ENCODE measurements around the gene ZNF326. TPM values are rescaled to one million over a fixed set of nuclear protein-coding genes. Genes with fewer than 3 reads are reported as not detected.
A peak's percentile ranks its signal among the peaks of the same experiment; 100 is the strongest.

Gene ZNF326
- total and polyA plus RNA-seq, 2 of the 4 experiments (the other 2 are of a cell fraction) = 4.5 to 17.0 TPM

- no peak overlapping the region for H3K4ac ChIP-seq (ENCODE audit: low read depth, low read length)
- CTCF ChIA-PET = interaction anchor here (0.6 kb wide), 1 partner anchor 31 kb away, joined by 3 read pairs; no protein-coding TSS in a partner anchor
Observed at GRCh38 chr1:89955311-89956205, 39.4 kb upstream of the ZNF326 start.

More at GRCh38 chr1:89955311-89956205, 39.4 kb upstream of the ZNF326 start:
- Histone ChIP-seq H3K56ac (ENCODE audit: extremely low read depth, insufficient read depth, low read length) (no peak overlapping the region), H3K18ac (ENCODE audit: low read depth, low read length) (no peak overlapping the region), H2BK15ac (ENCODE audit: low read depth, low read length) (peak overlapping the region; percentile 51; the same call in 2 of the 3 replicates), H2BK5ac (ENCODE audit: low read depth, low read length, poor library complexity, severe bottlenecking) (no peak overlapping the region), H3K79me1 (ENCODE audit: low read depth in 1 of 2, low read length in 2 of 2) (no peaks in the 10 kb centered on the region), H3K4me3 (ENCODE audit: insufficient read depth, low read depth, low read length) (no peak overlapping the region), H2AFZ (replicated peaks; ENCODE audit: low read length, poor library complexity) (no peak overlapping the region), H4K20me1 (ENCODE audit: insufficient read depth, low read length) (no peaks in the 10 kb centered on the region), H3K14ac (replicated peaks; ENCODE audit: low read depth, low read length) (no peak overlapping the region), H2AK9ac (replicated peaks; ENCODE audit: low read depth, low read length, poor library complexity) (no peak overlapping the region), H3K9me1 (ENCODE audit: insufficient read depth, low read length) (peaks cover 4% of the 10 kb centered on the region; the same call in 1 of the 2 replicates), H2BK20ac (ENCODE audit: low read depth, low read length) (0 out of 2 replicates have a peak overlapping the region, but pooled peaks have one; percentile 6), H2BK120ac (ENCODE audit: low read depth, low read length) (peak overlapping the region; percentile 29; the same call in 1 of the 2 replicates), H4K8ac (ENCODE audit: low read depth in 2 of 2, low read length in 2 of 2) (0 out of 4 replicates have a peak overlapping the region, but pooled peaks of 1 of the 2 experiments have one; percentile 24), H4K5ac (ENCODE audit: low read depth, low read length) (no peak overlapping the region), H3K9ac (ENCODE audit: low read depth, low read length) (no peak overlapping the region), H3K9me3 (ENCODE audit: control insufficient read depth, insufficient read depth, low read length) (no peaks in the 10 kb centered on the region), H3K27me3 (ENCODE audit: control insufficient read depth, insufficient read depth, low read length) (no peaks in the 10 kb centered on the region), H3K23ac (ENCODE audit: low read depth, low read length) (no peak overlapping the region), H3K4me2 (ENCODE audit: low read depth, low read length) (no peak overlapping the region), H4K91ac (ENCODE audit: insufficient read depth, low read depth, low read length) (no peak overlapping the region), H2AK5ac (ENCODE audit: low read depth, low read length) (no peak overlapping the region), H3K4me1 (ENCODE audit: control insufficient read depth, insufficient read depth, low read length) (peaks cover 14% of the 10 kb centered on the region), H3K36me3 (ENCODE audit: control insufficient read depth, insufficient read depth, low read length) (no peaks in the 10 kb centered on the region), H3K27ac (ENCODE audit: insufficient read depth, low read length) (no peak overlapping the region)
- intact Hi-C loops (cut with micrococcal nuclease) (no loop called here), in situ Hi-C loops (cut with MboI; ENCODE audit: low sequenced_read_pairs) (no loop called here), dilution Hi-C loops (cut with HindIII; ENCODE audit: low sequenced_read_pairs, unreplicated experiment) (no loop called here)
- TF ChIP-seq CEBPB (IDR thresholded peaks at IDR 0.05; ENCODE audit: low read depth, low read length) (no peak), SMC3 (IDR thresholded peaks at IDR 0.05; ENCODE audit: low read depth, low read length) (no peak), RCOR1 (IDR thresholded peaks at IDR 0.05; ENCODE audit: insufficient replicate concordance, low read length) (no peak), FOS (IDR thresholded peaks at IDR 0.05; ENCODE audit: low read depth, low read length) (no peak), MXI1 (IDR thresholded peaks at IDR 0.05; ENCODE audit: borderline replicate concordance, low read depth, low read length) (no peak), NFE2L2 (IDR thresholded peaks at IDR 0.05; ENCODE audit: low read depth, low read length) (no peak), ELK1 (IDR thresholded peaks at IDR 0.05; ENCODE audit: borderline replicate concordance, low read depth, low read length) (no peak), MAFK (IDR thresholded peaks at IDR 0.05; ENCODE audit: low read depth, low read length) (no peak), RFX5 (IDR thresholded peaks at IDR 0.05; ENCODE audit: low read depth, low read length) (no peak), MAZ (IDR thresholded peaks at IDR 0.05; ENCODE audit: borderline replicate concordance, low read depth, low read length) (no peak), CHD1 (IDR thresholded peaks at IDR 0.05; ENCODE audit: low read depth, low read length) (no peak), POLR2A (IDR thresholded peaks at IDR 0.05; ENCODE audit: low read depth, low read length) (no peak)
- no TSS peak for BruUV-seq (replicated peaks)
- no peak for ATAC-seq (ENCODE audit: low read depth)
- no CpG with 5 or more reads among the region's 7 CpGs for WGBS, 2 experiments (ENCODE audit: extremely low coverage in 2 of 2, insufficient read length in 1 of 2)
- POLR2A ChIA-PET (ENCODE audit: unreplicated experiment) = no interaction called here
- no peak for DNase-seq
